Neuron (in vitro differentiated cells): ENCODE measurements around the gene CCDC146.
A peak's percentile ranks its signal among the peaks of the same experiment; 100 is the strongest.
"Not testable (repeated sequence)": the region's sequence is repeated elsewhere in the genome, so short reads cannot be mapped to it uniquely, and the experiment has no call there.

Experiments
- H2AFZ ChIP-seq: one replicate; pipeline ENCODE4 v1.6.1; 2013; ENCODE audit warnings: low read depth, mild to moderate bottlenecking, inconsistent platforms, low read length, moderate library complexity
- H3K27me3 ChIP-seq: one replicate; pipeline ENCODE4 v1.6.1; 2013; ENCODE audit warnings: low read length; ENCODE audit not compliant: insufficient read depth
- H3K36me3 ChIP-seq: one replicate; pipeline ENCODE4 v1.6.1; 2013; ENCODE audit warnings: low read length; ENCODE audit not compliant: insufficient read depth
- H3K4me1 ChIP-seq: one replicate; pipeline ENCODE4 v1.6.1; 2013; ENCODE audit warnings: low read length; ENCODE audit not compliant: insufficient read depth
- H3K4me3 ChIP-seq: 2 replicates; pipeline ENCODE4 v1.5.1; 2013; ENCODE audit warnings: mild to moderate bottlenecking, low read length, moderate library complexity
- H3K9me3 ChIP-seq: one replicate; pipeline ENCODE4 v1.6.1; 2013; ENCODE audit warnings: low read length

The CCDC146 gene

GRCh38 chr7:77108362-77108761 lies 14.1 kb upstream of the CCDC146 start:
- H3K27me3 ChIP-seq, H3K4me3 ChIP-seq, H2AFZ ChIP-seq, H3K36me3 ChIP-seq, H3K4me1 ChIP-seq, H3K9me3 ChIP-seq: not testable (repeated sequence)

- H3K9me3 ChIP-seq, H3K36me3 ChIP-seq, H3K4me1 ChIP-seq, H2AFZ ChIP-seq, H3K4me3 ChIP-seq, H3K27me3 ChIP-seq: not testable (repeated sequence)
Measured at GRCh38 chr7:77112719-77113306, 9.6 kb upstream of the CCDC146 start.

DNA sequence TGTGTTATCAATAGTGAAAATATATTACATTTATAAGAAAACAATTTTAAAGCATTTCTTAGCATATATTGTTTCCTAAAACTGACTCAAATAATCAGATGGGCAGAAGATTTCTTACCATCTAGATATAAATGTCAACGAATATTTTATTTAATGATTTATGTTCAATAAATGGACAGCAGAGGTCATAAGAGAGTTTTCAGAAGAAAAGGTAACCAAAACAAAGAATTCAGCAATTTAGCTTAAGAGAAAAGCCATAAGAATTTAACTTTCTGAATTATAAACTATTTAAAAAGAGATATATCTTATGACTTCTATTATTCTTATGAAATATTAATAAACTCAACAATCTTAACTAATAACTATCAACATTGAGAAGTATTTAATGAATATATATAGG lies 3.1 kb downstream of the CCDC146 start:
- not testable (repeated sequence) for H3K4me1 ChIP-seq, H3K4me3 ChIP-seq, H3K36me3 ChIP-seq, H2AFZ ChIP-seq, H3K9me3 ChIP-seq, H3K27me3 ChIP-seq

- not testable (repeated sequence) for H3K36me3 ChIP-seq, H3K4me1 ChIP-seq, H3K9me3 ChIP-seq, H3K27me3 ChIP-seq, H2AFZ ChIP-seq, H3K4me3 ChIP-seq
Measured at GRCh38 chr7:77127009-77127408, 4.6 kb downstream of the CCDC146 start.

- not testable (repeated sequence) for H3K27me3 ChIP-seq, H3K9me3 ChIP-seq, H3K4me1 ChIP-seq, H3K4me3 ChIP-seq, H3K36me3 ChIP-seq, H2AFZ ChIP-seq
Measured at GRCh38 chr7:77128582-77129410, 6.4 kb downstream of the CCDC146 start.

- not testable (repeated sequence) for H3K27me3 ChIP-seq, H3K4me1 ChIP-seq, H3K9me3 ChIP-seq, H2AFZ ChIP-seq, H3K4me3 ChIP-seq, H3K36me3 ChIP-seq
Measured at GRCh38 chr7:77131781-77132180, 9.4 kb downstream of the CCDC146 start.

- not testable (repeated sequence) for H3K4me3 ChIP-seq, H2AFZ ChIP-seq, H3K36me3 ChIP-seq, H3K9me3 ChIP-seq, H3K4me1 ChIP-seq, H3K27me3 ChIP-seq
Measured at GRCh38 chr7:77138668-77139067, 16.3 kb downstream of the CCDC146 start.

DNA sequence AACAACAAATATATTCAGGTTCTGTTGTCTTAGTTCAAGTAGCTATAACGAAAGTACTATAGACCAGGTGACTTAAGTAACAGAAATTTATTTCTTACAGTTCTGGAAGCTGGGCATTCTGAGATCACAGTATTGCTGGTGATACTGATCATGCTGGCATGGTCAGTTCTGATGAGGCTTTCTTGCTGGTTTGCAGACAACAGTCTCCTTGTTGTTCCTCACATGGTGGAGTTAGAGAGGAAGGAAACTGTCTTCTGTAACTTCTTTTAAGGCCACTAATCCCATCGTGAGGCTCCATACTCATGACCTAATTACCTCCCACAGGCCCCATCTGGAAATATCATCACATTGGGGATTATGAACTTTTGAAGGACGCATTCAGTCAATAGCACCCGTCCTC lies 17.9 kb downstream of the CCDC146 start:
- H3K4me3 ChIP-seq, H3K4me1 ChIP-seq, H3K36me3 ChIP-seq, H2AFZ ChIP-seq, H3K27me3 ChIP-seq, H3K9me3 ChIP-seq: not testable (repeated sequence)

DNA sequence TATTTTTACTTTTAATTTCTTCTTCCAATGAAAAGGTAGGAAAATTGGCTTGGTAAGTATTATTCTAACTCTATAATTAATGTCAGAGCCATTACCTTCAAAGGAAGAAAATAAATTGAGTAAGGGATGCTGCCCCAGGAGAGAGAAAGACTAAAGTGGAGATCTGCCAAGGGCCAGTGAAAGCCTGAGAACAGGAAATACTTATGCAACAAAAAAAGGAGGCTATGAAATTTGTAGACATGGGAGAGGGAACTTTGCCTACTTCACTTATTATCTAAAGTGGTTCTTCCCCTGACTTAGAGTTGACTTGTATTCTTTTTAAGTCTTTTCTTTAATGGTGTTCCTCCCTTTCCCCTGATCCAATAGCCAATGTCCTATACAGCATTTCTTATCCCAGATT lies 29.8 kb downstream of the CCDC146 start:
- not testable (repeated sequence) for H3K9me3 ChIP-seq, H3K4me3 ChIP-seq, H3K36me3 ChIP-seq, H3K27me3 ChIP-seq, H3K4me1 ChIP-seq, H2AFZ ChIP-seq

GRCh38 chr7:77154917-77155464 lies 32.6 kb downstream of the CCDC146 start:
- not testable (repeated sequence) for H3K4me1 ChIP-seq, H3K27me3 ChIP-seq, H3K9me3 ChIP-seq, H3K4me3 ChIP-seq, H3K36me3 ChIP-seq
- H2AFZ ChIP-seq, result peak overlapping the region; percentile 16

- not testable (repeated sequence) for H2AFZ ChIP-seq, H3K9me3 ChIP-seq, H3K4me3 ChIP-seq, H3K27me3 ChIP-seq, H3K4me1 ChIP-seq, H3K36me3 ChIP-seq
Measured at GRCh38 chr7:77155601-77156377, 33.4 kb downstream of the CCDC146 start.

GRCh38 chr7:77157034-77157433 lies 34.6 kb downstream of the CCDC146 start:
- not testable (repeated sequence) for H3K9me3 ChIP-seq, H2AFZ ChIP-seq, H3K36me3 ChIP-seq, H3K27me3 ChIP-seq, H3K4me3 ChIP-seq, H3K4me1 ChIP-seq

DNA sequence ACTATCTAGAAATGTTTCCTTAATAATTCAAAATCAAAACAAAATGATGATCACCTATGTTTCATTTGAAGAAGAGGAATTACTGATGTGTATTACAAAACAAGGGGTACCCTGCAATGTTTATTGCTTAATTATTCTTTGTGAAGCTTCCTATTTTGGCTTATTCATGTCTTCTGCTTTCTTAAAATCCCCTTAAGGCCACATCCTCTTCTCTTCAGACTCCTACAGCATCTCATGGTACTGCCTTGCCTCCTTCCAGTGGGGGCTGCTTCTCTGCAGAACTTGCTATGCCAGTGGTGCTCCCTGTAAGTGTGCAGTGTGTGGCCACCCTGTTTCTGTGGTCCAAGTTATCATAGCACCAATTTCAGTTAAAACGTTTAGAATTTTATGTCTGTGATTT lies 35.0 kb downstream of the CCDC146 start:
- Histone ChIP-seq H3K4me1 (peaks cover 2% of the 10 kb centered on the region), H3K4me3 (no peak overlapping the region), H3K27me3 (no peaks in the 10 kb centered on the region), H3K36me3 (no peaks in the 10 kb centered on the region), H3K9me3 (no peaks in the 10 kb centered on the region), H2AFZ (no peak overlapping the region)
